Upper lobe of left lung (tissue), 6 donors: ENCODE results near the gene SCP2. TPM values are rescaled to one million over a fixed set of nuclear protein-coding genes. Genes with fewer than 3 reads are reported as not detected.
A peak's percentile ranks its signal among the peaks of the same experiment; 100 is the strongest.

ENCODE experiments used
- ATAC-seq, 2 donors: fragments of 200-7000 bp; cut with Tn5 transposase; one replicate each; pipeline ENCODE4 v1.9.1; 2022; ENCODE audit warnings: mild to moderate bottlenecking in 2 of 2, moderate library complexity in 2 of 2; ENCODE audit not compliant: low FRiP score in 2 of 2
- DNase-seq, 2 donors: peaks; one replicate each; pipeline ENCODE4 v3.0.0-alpha.2; 2019 to 2020
- H3K27ac ChIP-seq, 4 donors: fragments of 200-600 bp; sonication (generic); one replicate each; pipeline ENCODE4 v1.5.1; 2016 to 2019
- H3K27me3 ChIP-seq, 4 donors: fragments of 200-600 bp; sonication (generic); one replicate each; pipeline ENCODE4 v1.5.1; 2017 to 2019
- H3K36me3 ChIP-seq, 4 donors: fragments of 200-600 bp; sonication (generic); one replicate each; pipeline ENCODE4 v1.5.1; 2016 to 2019
- H3K4me1 ChIP-seq, 4 donors: fragments of 200-600 bp; sonication (generic); one replicate each; pipeline ENCODE4 v1.5.1; 2018 to 2019
- H3K4me3 ChIP-seq, 4 donors: fragments of 200-600 bp; sonication (generic); one replicate each; pipeline ENCODE4 v1.5.1; 2017 to 2019; ENCODE audit warnings: mild to moderate bottlenecking in 2 of 4, moderate library complexity in 1 of 4
- H3K9me3 ChIP-seq, 4 donors: fragments of 200-600 bp; sonication (generic); one replicate each; pipeline ENCODE4 v1.5.1; 2018 to 2019
- EP300 ChIP-seq, 4 donors: sonication (generic); formaldehyde crosslinking; IDR thresholded peaks; one replicate each; pipeline ENCODE4 v1.5.1; 2017; ENCODE audit warnings: antibody characterized with exemption in 4 of 4, control low read depth in 2 of 4
- POLR2A ChIP-seq, 4 donors: fragments of 450-650 bp; IDR thresholded peaks; one replicate each; pipeline ENCODE4 v1.5.1; 2016 to 2017; ENCODE audit warnings: antibody characterized with exemption in 4 of 4, mild to moderate bottlenecking in 2 of 4
- POLR2AphosphoS5 ChIP-seq, 2 donors: sonication (generic); formaldehyde crosslinking; IDR thresholded peaks; one replicate each; pipeline ENCODE4 v1.5.1; 2017; ENCODE audit warnings: antibody characterized with exemption in 2 of 2
- WGBS, 2 donors: methylation state at CpG; one replicate each; pipeline ENCODE4 v1.1.5; 2017 to 2018; 5-methylcytosine and 5-hydroxymethylcytosine counted together
- total RNA-seq, 6 donors: library from RNA; depleted of rRNA in 4 of 6; stranded (reverse); fragments of >200 nt in 4 of 6; gene quantifications; one replicate each; pipeline versions ENCODE4 v1.1.0 to v1.2.1, GENCODE V29; 2016 to 2021
- TF ChIP-seq, protein P1 (sequence below), 6 experiments: fragments of 450-650 bp in 4 of 6; fragments of 200-600 bp in 2 of 6; sonication (generic) in 2 of 6; IDR thresholded peaks; one replicate each; pipeline ENCODE4 v1.5.1; 2016 to 2019; ENCODE audit warnings: antibody characterized with exemption in 6 of 6
- donor health status: DM: no; HTN: no; CAD: no; lungs with moderate emphysema.
- donor health status: DM: no; HTN: yes; CAD: no; lungs with severe emphysema.

Gene SCP2
- total RNA-seq, 6 donors from 2014 or later, result 52.4 to 173 (median 131) TPM

DNA sequence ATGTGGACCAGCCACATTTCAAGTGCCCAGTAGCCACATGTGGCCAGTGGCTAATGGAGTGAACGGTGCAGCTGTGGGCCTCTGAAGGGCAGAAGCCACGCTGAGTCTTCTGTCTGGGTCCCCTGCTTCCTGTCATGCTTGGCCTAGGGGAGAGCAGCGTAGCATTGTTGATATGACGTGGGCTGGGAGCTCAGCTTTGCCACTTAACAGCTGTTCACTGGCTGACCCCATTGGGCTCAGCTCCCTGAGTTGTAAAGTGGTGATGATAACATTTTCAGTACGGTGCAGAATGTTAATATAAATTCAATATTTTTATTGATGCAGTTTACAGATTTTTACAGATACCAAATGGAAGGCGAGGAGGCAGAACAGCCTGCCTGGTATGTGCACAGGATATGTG lies 139.4 kb downstream of the SCP2 start:
- ATAC-seq, result no peak
- no peak for DNase-seq

DNA sequence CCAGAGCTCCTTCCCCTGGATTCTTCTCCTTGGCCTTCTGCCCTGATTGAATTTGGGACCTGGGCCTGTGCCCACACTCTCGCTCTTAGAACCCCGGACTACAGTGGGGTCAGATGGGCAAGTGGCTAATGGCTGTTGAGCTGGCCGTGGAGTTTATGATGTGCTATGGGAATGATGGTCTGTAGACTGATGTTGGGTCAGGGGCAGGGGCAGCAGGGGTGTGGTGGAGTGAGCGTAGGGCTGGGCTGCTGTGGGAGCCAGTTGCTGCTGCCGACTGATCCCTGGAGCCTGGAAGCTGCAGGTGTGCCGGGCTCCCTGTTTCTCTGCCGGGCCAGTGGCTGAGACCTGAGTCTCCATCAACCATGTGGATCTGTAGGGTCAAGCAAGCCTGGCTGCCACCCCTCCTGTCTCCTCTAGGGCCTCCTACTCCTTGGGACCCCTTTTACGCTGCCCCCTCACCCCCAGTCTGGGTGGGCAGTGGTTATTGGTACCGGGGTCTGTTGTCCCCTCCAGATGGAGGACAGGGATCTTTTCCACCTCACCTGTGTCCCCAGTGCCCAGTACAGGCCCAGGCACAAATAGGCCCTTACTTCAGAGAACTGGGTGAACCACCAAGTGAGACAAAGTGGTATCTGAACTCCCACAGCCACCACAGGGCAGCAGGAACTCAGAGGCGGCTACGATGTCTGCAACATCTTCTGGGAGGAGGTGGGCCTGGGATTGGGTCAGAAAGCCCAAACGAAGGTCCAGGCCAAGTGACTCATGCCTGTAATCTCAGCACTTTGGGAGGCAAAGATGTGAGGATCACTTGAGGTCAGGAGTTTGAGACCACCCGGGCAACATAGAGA lies 140.0 kb downstream of the SCP2 start:
- no peaks in the 10 kb centered on the region for H3K36me3 ChIP-seq
- 80 to 83% methylated on average over 8 to 12 of the region's 13 CpGs for WGBS, 2 donors
- H3K4me1 ChIP-seq, result peaks cover 11 to 20% (median 12%) of the 10 kb centered on the region in 4 donors
- ATAC-seq (peak in 1 of 2 donors; percentile 61), DNase-seq (no peak)
- H3K27me3 ChIP-seq, result peaks cover 0 to 13% (median 6%) of the 10 kb centered on the region in 4 donors
- H3K4me3 ChIP-seq, result no peak overlapping the region
- H3K9me3 ChIP-seq, result no peaks in the 10 kb centered on the region
- no peak for TF ChIP-seq EP300 (IDR thresholded peaks at IDR 0.05)
- TF ChIP-seq, protein P1, sequence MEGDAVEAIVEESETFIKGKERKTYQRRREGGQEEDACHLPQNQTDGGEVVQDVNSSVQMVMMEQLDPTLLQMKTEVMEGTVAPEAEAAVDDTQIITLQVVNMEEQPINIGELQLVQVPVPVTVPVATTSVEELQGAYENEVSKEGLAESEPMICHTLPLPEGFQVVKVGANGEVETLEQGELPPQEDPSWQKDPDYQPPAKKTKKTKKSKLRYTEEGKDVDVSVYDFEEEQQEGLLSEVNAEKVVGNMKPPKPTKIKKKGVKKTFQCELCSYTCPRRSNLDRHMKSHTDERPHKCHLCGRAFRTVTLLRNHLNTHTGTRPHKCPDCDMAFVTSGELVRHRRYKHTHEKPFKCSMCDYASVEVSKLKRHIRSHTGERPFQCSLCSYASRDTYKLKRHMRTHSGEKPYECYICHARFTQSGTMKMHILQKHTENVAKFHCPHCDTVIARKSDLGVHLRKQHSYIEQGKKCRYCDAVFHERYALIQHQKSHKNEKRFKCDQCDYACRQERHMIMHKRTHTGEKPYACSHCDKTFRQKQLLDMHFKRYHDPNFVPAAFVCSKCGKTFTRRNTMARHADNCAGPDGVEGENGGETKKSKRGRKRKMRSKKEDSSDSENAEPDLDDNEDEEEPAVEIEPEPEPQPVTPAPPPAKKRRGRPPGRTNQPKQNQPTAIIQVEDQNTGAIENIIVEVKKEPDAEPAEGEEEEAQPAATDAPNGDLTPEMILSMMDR (IDR thresholded peaks at IDR 0.05), result no peak
- no peak for TF ChIP-seq POLR2AphosphoS5 (IDR thresholded peaks at IDR 0.05)
- TF ChIP-seq POLR2A (IDR thresholded peaks at IDR 0.05), result no peak
- no peak overlapping the region for H3K27ac ChIP-seq

More for the DNA sequence above, 139.4 kb downstream of the SCP2 start:
- peaks cover 16 to 26% (median 18%) of the 10 kb centered on the region in 4 donors for H3K4me1 ChIP-seq
- H3K27ac ChIP-seq, result no peak overlapping the region
- no peak for TF ChIP-seq POLR2AphosphoS5 (IDR thresholded peaks at IDR 0.05)
- TF ChIP-seq EP300 (IDR thresholded peaks at IDR 0.05), result no peak
- no peak for TF ChIP-seq POLR2A (IDR thresholded peaks at IDR 0.05)
- TF ChIP-seq, protein P1 (IDR thresholded peaks at IDR 0.05), result no peak
- H3K36me3 ChIP-seq, result no peaks in the 10 kb centered on the region
- 68 to 79% methylated on average over 6 of the region's 6 CpGs for WGBS, 2 donors
- peaks cover 0 to 19% (median 9%) of the 10 kb centered on the region in 4 donors for H3K27me3 ChIP-seq
- no peaks in the 10 kb centered on the region for H3K9me3 ChIP-seq
- no peak overlapping the region for H3K4me3 ChIP-seq

DNA sequence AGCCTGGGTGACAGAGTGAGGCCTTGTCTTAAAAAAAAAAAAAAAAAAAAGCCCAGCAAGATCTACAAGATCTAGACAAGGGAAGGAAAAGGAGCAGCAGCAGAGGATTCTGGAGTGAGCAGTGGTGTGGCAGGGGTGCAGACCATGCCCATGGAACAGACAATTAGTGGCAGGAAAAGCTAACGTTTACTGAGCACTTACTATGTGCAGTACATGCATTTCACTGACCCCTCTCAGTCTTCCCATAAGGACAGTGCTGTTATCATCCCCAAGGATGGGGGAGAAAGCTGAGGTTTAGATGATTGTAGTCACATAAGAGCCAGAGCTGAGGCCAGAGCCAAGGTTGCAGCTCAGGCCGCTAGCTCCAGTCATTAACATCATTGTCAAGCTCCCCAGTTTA lies 140.8 kb downstream of the SCP2 start:
- TF ChIP-seq EP300 (IDR thresholded peaks at IDR 0.05), result no peak
- TF ChIP-seq POLR2A (IDR thresholded peaks at IDR 0.05), result no peak
- Histone ChIP-seq H3K4me3 (no peak overlapping the region), H3K27ac (no peak overlapping the region), H3K4me1 (peaks cover 4 to 12% (median 5%) of the 10 kb centered on the region in 4 donors), H3K36me3 (no peaks in the 10 kb centered on the region), H3K9me3 (no peaks in the 10 kb centered on the region), H3K27me3 (peaks cover 0 to 5% (median 2%) of the 10 kb centered on the region in 4 donors)
- ATAC-seq (no peak), DNase-seq (no peak)
- WGBS, 2 donors, result 86 to 87% methylated on average over 2 of the region's 2 CpGs

DNA sequence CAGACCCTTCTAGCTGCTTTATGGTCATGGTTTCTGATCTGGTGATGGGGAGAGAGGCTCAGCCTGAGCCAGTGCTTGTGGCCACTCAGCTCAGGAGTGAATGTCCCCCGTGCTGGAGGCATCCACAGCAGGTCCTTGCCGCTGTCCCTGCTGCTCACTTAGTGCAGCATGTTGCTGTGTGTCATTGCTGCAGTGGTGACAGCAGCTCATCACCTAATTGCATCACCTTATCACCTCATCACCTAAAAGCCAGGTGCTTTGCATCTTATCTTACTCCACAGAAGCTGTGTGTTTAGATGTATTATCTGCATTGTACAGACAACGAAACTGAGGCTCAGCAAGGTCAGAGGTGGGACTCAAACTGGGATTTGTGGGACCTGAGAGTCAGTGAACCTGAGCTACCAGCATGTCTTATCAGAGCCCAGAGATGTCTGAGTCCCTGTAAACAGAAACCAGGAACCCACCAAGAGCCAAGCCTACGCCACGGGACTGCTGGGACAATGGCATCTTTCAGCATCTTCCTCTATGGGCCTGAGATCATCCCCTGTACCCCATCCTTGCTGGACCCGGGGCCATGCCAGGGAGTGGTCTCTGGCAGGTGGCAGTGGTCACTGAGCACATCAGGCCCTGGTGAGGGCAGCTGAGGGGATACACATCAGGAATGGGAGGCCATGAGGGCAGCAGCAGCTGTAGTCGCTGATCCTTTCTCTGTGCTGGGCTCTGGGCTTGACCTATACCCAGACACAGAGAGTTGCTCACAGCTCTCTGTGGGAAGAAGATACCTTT lies 141.4 kb downstream of the SCP2 start:
- no peak for ATAC-seq

More for the DNA sequence above, 141.4 kb downstream of the SCP2 start:
- Histone ChIP-seq H3K4me3 (no peak overlapping the region), H3K4me1 (peaks cover 0 to 8% (median 2%) of the 10 kb centered on the region in 4 donors), H3K27ac (no peak overlapping the region), H3K36me3 (no peaks in the 10 kb centered on the region), H3K9me3 (no peaks in the 10 kb centered on the region), H3K27me3 (peaks cover 0 to under 1% (median 0%) of the 10 kb centered on the region in 4 donors)
- TF ChIP-seq, protein P1 (IDR thresholded peaks at IDR 0.05), result no peak
- no peak for TF ChIP-seq POLR2AphosphoS5 (IDR thresholded peaks at IDR 0.05)
- no peak for TF ChIP-seq POLR2A (IDR thresholded peaks at IDR 0.05)
- no peak for TF ChIP-seq EP300 (IDR thresholded peaks at IDR 0.05)
- no peak for DNase-seq
- 91 to 93% methylated on average over 4 to 7 of the region's 7 CpGs for WGBS, 2 donors
